Endothelial cell of umbilical vein (primary cell): ENCODE results near the gene C9orf72.

Experiments used
- EZH2 ChIP-seq: IDR thresholded peaks from 2 replicates; pipeline ENCODE4 v1.6.1; 2012; ENCODE audit warnings: borderline replicate concordance, low read depth, mild to moderate bottlenecking, moderate library complexity, low read length, inconsistent platforms; ENCODE audit not compliant: severe bottlenecking
- FOS ChIP-seq: IDR thresholded peaks from 2 replicates; pipeline ENCODE4 v1.6.1; 2011; ENCODE audit warnings: mild to moderate bottlenecking, low read length, moderate library complexity, borderline replicate concordance; ENCODE audit not compliant: insufficient read depth
- GATA2 ChIP-seq: IDR thresholded peaks from 2 replicates; pipeline ENCODE4 v1.7.0; 2011; ENCODE audit warnings: low read depth, mild to moderate bottlenecking, moderate library complexity, mixed read lengths, low read length; ENCODE audit not compliant: insufficient read length, insufficient read depth
- JUN ChIP-seq: IDR thresholded peaks from 2 replicates; pipeline ENCODE4 v1.6.1; 2011; ENCODE audit warnings: borderline replicate concordance, low read depth; ENCODE audit not compliant: insufficient read length, insufficient read depth
- MYC ChIP-seq: IDR thresholded peaks from one replicate; pipeline ENCODE4 v1.6.1; 2011; ENCODE audit warnings: mild to moderate bottlenecking, low read depth, low read length
- POLR2A ChIP-seq: IDR thresholded peaks from 2 replicates; pipeline ENCODE4 v1.6.1; 2012; ENCODE audit warnings: low read depth, mild to moderate bottlenecking, control low read depth, low read length
- POLR2AphosphoS5 ChIP-seq: IDR thresholded peaks from 2 replicates; pipeline ENCODE4 v1.6.1; 2012; ENCODE audit warnings: low read depth, mild to moderate bottlenecking, control low read depth, low read length, moderate library complexity; ENCODE audit not compliant: insufficient read depth
- TF ChIP-seq, protein P1 (sequence below), 2 donors: IDR thresholded peaks; 1 replicate in 1 of 2; 2 replicates in 1 of 2; pipeline ENCODE4 v1.5.1; 2011; ENCODE audit warnings: low read length in 2 of 2, mild to moderate bottlenecking in 2 of 2, moderate library complexity in 2 of 2, control low read depth in 1 of 2, inconsistent platforms in 1 of 2, low read depth in 1 of 2; ENCODE audit not compliant: insufficient read depth in 1 of 2; ENCODE audit errors: extremely low read depth in 1 of 2
- TF ChIP-seq, protein P2 (sequence below): IDR thresholded peaks from 2 replicates; pipeline ENCODE4 v1.6.1; 2011; ENCODE audit not compliant: insufficient read depth, insufficient read length

GRCh38 chr9:27499451-27499850, 73.8 kb downstream of the C9orf72 start:
- TF ChIP-seq, protein P1, sequence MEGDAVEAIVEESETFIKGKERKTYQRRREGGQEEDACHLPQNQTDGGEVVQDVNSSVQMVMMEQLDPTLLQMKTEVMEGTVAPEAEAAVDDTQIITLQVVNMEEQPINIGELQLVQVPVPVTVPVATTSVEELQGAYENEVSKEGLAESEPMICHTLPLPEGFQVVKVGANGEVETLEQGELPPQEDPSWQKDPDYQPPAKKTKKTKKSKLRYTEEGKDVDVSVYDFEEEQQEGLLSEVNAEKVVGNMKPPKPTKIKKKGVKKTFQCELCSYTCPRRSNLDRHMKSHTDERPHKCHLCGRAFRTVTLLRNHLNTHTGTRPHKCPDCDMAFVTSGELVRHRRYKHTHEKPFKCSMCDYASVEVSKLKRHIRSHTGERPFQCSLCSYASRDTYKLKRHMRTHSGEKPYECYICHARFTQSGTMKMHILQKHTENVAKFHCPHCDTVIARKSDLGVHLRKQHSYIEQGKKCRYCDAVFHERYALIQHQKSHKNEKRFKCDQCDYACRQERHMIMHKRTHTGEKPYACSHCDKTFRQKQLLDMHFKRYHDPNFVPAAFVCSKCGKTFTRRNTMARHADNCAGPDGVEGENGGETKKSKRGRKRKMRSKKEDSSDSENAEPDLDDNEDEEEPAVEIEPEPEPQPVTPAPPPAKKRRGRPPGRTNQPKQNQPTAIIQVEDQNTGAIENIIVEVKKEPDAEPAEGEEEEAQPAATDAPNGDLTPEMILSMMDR (IDR thresholded peaks at IDR 0.05; ENCODE audit: extremely low read depth in 1 of 2, insufficient read depth in 1 of 2, low read depth in 1 of 2, low read length in 2 of 2), result no peak
- TF ChIP-seq POLR2A (no peak), JUN (peak; percentile 90), EZH2 (no peak), GATA2 (no peak), POLR2AphosphoS5 (peak; percentile 18), MYC (no peak), FOS (peak; percentile 88)
- TF ChIP-seq, protein P2, sequence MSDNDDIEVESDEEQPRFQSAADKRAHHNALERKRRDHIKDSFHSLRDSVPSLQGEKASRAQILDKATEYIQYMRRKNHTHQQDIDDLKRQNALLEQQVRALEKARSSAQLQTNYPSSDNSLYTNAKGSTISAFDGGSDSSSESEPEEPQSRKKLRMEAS, result no peak
